ENCODE data around the gene SDS.

GRCh38 chr12:113407931-113408600 lies 4.4 kb upstream of the SDS start:
- TF ChIP-seq, protein P1, sequence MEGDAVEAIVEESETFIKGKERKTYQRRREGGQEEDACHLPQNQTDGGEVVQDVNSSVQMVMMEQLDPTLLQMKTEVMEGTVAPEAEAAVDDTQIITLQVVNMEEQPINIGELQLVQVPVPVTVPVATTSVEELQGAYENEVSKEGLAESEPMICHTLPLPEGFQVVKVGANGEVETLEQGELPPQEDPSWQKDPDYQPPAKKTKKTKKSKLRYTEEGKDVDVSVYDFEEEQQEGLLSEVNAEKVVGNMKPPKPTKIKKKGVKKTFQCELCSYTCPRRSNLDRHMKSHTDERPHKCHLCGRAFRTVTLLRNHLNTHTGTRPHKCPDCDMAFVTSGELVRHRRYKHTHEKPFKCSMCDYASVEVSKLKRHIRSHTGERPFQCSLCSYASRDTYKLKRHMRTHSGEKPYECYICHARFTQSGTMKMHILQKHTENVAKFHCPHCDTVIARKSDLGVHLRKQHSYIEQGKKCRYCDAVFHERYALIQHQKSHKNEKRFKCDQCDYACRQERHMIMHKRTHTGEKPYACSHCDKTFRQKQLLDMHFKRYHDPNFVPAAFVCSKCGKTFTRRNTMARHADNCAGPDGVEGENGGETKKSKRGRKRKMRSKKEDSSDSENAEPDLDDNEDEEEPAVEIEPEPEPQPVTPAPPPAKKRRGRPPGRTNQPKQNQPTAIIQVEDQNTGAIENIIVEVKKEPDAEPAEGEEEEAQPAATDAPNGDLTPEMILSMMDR (IDR thresholded peaks at IDR 0.05) = no peak
- TF ChIP-seq POLR2A (IDR thresholded peaks at IDR 0.05) = no peak
